ENCODE measurements around the gene MT4.

GRCh38 chr16:56547949-56548567 is 16.8 kb upstream of the MT4 start:
- TF ChIP-seq ZNF232 (CRISPR knock-in tag; IDR thresholded peaks at IDR 0.05) (no peak), ATF1 (CRISPR knock-in tag; IDR thresholded peaks at IDR 0.05) (no peak), FOXP1 (CRISPR knock-in tag; IDR thresholded peaks at IDR 0.05; ENCODE audit: borderline replicate concordance) (no peak), CTCF (IDR thresholded peaks at IDR 0.05) (no peak), HMGXB4 (CRISPR knock-in tag; IDR thresholded peaks at IDR 0.05) (no peak), SP1 (CRISPR knock-in tag; conservative IDR thresholded peaks at IDR 0.05) (no peak), ZNF416 (CRISPR knock-in tag; IDR thresholded peaks at IDR 0.05) (no peak), E2F1 (CRISPR knock-in tag; IDR thresholded peaks at IDR 0.05) (no peak)

All from WTC11 (cell line).